OCI-LY1 (cell line): Measurements from ENCODE around the gene ANO6.

Experiments used
- CTCF ChIP-seq: fragments of 200-600 bp; sonication (generic), shearing (Covaris generic); IDR thresholded peaks from 2 replicates; pipeline ENCODE4 v1.5.1; 2017; ENCODE audit warnings: mild to moderate bottlenecking, antibody characterized with exemption, low read length, moderate library complexity, mixed read lengths
- EZH2 ChIP-seq: fragments of 200-600 bp; sonication (generic), shearing (Covaris generic); IDR thresholded peaks from 2 replicates; pipeline ENCODE4 v1.8.0; 2017; ENCODE audit warnings: borderline replicate concordance, mixed run types, mild to moderate bottlenecking, antibody characterized with exemption, low read length, moderate library complexity, mixed read lengths

GRCh38 chr12:45215419-45216229 is at the start of gene ANO6:
- TF ChIP-seq CTCF (peak; percentile 46), EZH2 (no peak)
